RWPE2 (cell line): Measurements from ENCODE around the gene C5orf63.

Source experiments
- ATAC-seq: fragments of 200-7000 bp; cut with Tn5 transposase; 3 replicates; pipeline ENCODE4 v1.9.1; 2021; ENCODE audit warnings: low read depth
- DNase-seq: peaks from one replicate; pipeline ENCODE4 v3.0.0-alpha.2; 2020; ENCODE audit warnings: low spot score
- H3K27ac ChIP-seq: fragments of 450-650 bp; 2 replicates; pipeline ENCODE4 v1.5.1; 2017; ENCODE audit warnings: mild to moderate bottlenecking; ENCODE audit not compliant: poor library complexity, severe bottlenecking
- H3K27me3 ChIP-seq: fragments of 250-450 bp; sonication (Bioruptor Pico); 2 replicates; pipeline ENCODE4 v1.5.1; 2021; ENCODE audit warnings: mild to moderate bottlenecking, moderate library complexity; ENCODE audit not compliant: insufficient read depth, poor library complexity, severe bottlenecking
- H3K36me3 ChIP-seq: fragments of 250-450 bp; sonication (Bioruptor Pico); 2 replicates; pipeline ENCODE4 v1.5.1; 2020; ENCODE audit warnings: low read depth, mild to moderate bottlenecking, moderate library complexity
- H3K4me1 ChIP-seq: fragments of 250-450 bp; sonication (Bioruptor Pico); 2 replicates; pipeline ENCODE4 v1.5.1; 2021; ENCODE audit warnings: mild to moderate bottlenecking, moderate library complexity; ENCODE audit not compliant: insufficient read depth, poor library complexity, severe bottlenecking
- H3K4me3 ChIP-seq: fragments of 250-450 bp; sonication (Bioruptor Pico); 2 replicates; pipeline ENCODE4 v1.5.1; 2021; ENCODE audit warnings: mild to moderate bottlenecking, moderate library complexity; ENCODE audit not compliant: severe bottlenecking
- H3K9me3 ChIP-seq: fragments of 250-450 bp; sonication (Bioruptor Pico); 2 replicates; pipeline ENCODE4 v1.5.1; 2021; ENCODE audit warnings: mild to moderate bottlenecking, moderate library complexity; ENCODE audit not compliant: severe bottlenecking
- TF ChIP-seq, protein P1 (sequence below): fragments of 450-650 bp; IDR thresholded peaks from one replicate; pipeline ENCODE4 v1.5.1; 2017; ENCODE audit warnings: mild to moderate bottlenecking, moderate library complexity; ENCODE audit not compliant: poor library complexity, severe bottlenecking

C5orf63 gene

DNA sequence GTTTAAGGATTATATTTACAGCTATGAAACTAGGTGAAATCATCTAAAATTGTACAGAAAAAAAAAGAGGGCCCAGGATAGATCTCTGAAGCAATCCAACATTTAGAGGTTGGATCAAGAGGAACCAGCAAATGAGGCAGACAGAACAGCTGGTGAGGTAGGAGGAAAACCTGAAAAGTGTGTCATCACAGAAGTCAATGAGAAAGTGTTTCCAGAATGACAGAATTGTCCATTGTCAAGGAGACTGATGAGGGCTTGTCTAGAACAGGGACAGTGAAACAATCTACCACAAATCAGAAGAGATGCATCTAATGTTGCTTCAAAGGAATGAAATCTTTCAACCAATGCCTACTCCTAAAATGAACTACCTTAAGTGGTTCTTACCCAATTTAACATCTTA lies 6.6 kb downstream of the C5orf63 start:
- TF ChIP-seq, protein P1, sequence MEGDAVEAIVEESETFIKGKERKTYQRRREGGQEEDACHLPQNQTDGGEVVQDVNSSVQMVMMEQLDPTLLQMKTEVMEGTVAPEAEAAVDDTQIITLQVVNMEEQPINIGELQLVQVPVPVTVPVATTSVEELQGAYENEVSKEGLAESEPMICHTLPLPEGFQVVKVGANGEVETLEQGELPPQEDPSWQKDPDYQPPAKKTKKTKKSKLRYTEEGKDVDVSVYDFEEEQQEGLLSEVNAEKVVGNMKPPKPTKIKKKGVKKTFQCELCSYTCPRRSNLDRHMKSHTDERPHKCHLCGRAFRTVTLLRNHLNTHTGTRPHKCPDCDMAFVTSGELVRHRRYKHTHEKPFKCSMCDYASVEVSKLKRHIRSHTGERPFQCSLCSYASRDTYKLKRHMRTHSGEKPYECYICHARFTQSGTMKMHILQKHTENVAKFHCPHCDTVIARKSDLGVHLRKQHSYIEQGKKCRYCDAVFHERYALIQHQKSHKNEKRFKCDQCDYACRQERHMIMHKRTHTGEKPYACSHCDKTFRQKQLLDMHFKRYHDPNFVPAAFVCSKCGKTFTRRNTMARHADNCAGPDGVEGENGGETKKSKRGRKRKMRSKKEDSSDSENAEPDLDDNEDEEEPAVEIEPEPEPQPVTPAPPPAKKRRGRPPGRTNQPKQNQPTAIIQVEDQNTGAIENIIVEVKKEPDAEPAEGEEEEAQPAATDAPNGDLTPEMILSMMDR: no peak
- no peak for DNase-seq
- H3K4me1 ChIP-seq: no peaks in the 10 kb centered on the region
- H3K4me3 ChIP-seq: no peak overlapping the region
- no peaks in the 10 kb centered on the region for H3K9me3 ChIP-seq
- peaks cover 60% of the 10 kb centered on the region for H3K36me3 ChIP-seq
- ATAC-seq: no peak
- H3K27ac ChIP-seq: no peak overlapping the region
- H3K27me3 ChIP-seq: no peaks in the 10 kb centered on the region

DNA sequence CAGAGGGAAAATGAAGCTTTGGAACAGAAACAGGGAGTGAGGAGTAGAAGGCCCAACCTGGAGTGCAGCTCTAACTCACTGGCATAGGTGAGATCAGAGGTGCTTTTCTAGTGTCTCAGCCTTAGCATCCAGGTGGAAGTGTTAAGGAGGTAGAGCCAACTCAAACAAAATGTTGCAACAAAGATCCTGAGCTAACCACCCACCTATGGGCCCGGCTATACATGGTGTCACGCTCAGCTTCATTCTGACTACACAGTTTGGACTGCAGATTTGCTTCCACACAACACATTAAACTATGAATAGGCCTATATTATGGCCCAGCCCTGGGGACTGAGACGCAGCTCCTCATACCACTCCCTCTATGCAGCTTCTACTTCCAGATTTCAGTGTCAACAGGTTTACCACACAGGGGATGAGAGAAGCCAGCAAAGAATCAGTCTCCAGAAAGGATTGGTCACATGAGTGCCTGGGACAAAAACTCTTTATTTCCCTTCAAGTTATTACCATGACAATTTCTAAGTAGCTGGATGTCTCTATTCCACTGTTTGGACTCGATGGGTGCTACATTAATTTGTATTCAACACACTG lies 9.0 kb downstream of the C5orf63 start:
- TF ChIP-seq, protein P1: no peak
- H3K4me3 ChIP-seq: no peak overlapping the region
- no peaks in the 10 kb centered on the region for H3K4me1 ChIP-seq
- ATAC-seq (peak; percentile 61), DNase-seq (no peak)
- H3K36me3 ChIP-seq: peaks cover 39% of the 10 kb centered on the region
- H3K27me3 ChIP-seq: no peaks in the 10 kb centered on the region
- H3K27ac ChIP-seq: no peak overlapping the region
- H3K9me3 ChIP-seq: no peaks in the 10 kb centered on the region

DNA sequence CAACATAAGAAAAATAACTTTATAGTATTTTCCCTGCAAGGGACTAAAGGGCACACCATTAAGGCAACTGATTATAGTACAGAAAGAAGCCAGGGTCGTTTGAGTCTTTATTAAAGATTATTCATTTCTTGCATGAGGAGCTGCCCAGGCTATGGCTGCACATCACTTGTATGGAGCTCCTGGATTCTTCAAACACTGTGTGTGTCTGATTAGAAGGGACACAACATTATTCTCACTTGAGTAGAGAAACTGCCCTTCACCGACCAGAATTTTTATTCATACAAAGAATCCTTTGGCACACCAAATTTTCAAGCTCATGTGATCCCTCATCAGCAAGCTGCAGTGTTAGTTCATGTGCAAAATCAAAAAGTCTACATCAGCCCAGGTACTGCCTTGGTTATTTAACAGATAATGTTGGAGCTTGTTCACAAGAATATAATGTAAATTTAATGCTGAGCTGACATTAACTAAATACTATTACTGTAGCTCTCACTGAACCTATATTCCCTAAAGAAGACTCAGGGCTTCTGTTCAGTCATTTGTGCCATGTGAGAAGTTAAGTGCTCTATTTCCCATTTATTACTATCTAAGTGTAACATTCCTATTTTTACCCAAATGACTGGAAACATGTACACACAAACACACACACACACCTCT lies 9.9 kb downstream of the C5orf63 start:
- no peak for DNase-seq
- TF ChIP-seq, protein P1: no peak
- Histone ChIP-seq H3K36me3 (peaks cover 41% of the 10 kb centered on the region), H3K4me1 (no peaks in the 10 kb centered on the region), H3K9me3 (no peaks in the 10 kb centered on the region), H3K27me3 (no peaks in the 10 kb centered on the region), H3K27ac (no peak overlapping the region), H3K4me3 (no peak overlapping the region)
- no peak for ATAC-seq

DNA sequence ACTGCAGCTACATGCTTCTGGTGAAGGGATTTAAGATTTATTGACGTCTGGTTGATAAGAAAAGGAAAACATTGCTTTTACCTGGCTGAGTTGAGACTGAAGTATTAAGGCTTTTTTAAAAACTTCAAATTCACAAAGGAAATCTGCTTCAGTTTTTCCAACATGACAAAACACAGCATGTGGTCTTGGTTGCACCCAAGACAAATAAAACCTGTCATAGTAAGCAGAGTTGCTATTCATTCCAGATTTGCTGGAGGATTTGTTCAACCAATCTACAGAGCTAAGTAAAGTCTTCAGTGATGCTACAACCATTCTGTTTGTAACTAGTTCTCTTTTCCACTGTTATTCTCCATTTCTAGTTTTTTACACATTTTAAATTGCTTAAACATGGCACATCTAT lies 11.3 kb downstream of the C5orf63 start:
- H3K27me3 ChIP-seq: no peaks in the 10 kb centered on the region
- H3K4me1 ChIP-seq: no peaks in the 10 kb centered on the region
- ATAC-seq: no peak
- no peak overlapping the region for H3K27ac ChIP-seq
- TF ChIP-seq, protein P1: no peak
- no peak overlapping the region for H3K4me3 ChIP-seq
- H3K9me3 ChIP-seq: no peaks in the 10 kb centered on the region
- no peak for DNase-seq
- H3K36me3 ChIP-seq: peaks cover 41% of the 10 kb centered on the region

DNA sequence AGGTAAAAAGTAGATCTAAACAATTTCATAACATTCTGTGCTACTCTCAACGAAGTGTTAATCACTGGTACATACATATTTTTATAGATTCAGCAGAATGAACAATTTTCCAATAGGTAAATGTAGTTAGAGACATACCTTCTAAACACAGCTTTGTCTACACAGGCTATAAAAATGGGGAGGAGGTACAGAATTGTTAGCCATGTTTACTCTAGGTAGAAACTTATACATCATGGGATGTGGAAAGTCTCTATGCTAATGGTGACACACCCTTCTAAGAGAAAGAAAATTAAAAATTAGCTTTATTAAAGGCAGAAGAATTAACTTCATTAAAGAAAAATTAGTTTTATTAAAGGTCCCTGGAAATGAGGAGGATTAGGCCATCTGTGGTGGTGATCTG lies 11.8 kb downstream of the C5orf63 start:
- Histone ChIP-seq H3K27me3 (no peaks in the 10 kb centered on the region), H3K36me3 (peaks cover 43% of the 10 kb centered on the region), H3K4me1 (no peaks in the 10 kb centered on the region), H3K9me3 (no peaks in the 10 kb centered on the region), H3K27ac (no peak overlapping the region), H3K4me3 (no peak overlapping the region)
- DNase-seq (no peak), ATAC-seq (no peak)
- TF ChIP-seq, protein P1: no peak
